Prostate gland (tissue), 2 donors: ENCODE results near the gene TLR2.

Experiments
- POLR2A ChIP-seq: fragments of 450-650 bp; IDR thresholded peaks from one replicate; pipeline ENCODE4 v1.6.1; 2016; ENCODE audit warnings: antibody characterized with exemption, mild to moderate bottlenecking
- POLR2AphosphoS5 ChIP-seq: sonication (generic); formaldehyde crosslinking; IDR thresholded peaks from one replicate; pipeline ENCODE4 v1.6.1; 2017; ENCODE audit warnings: antibody characterized with exemption
- TF ChIP-seq, protein P1 (sequence below), 4 experiments: fragments of 200-600 bp in 2 of 4; fragments of 450-650 bp in 2 of 4; sonication (generic) in 2 of 4; IDR thresholded peaks; 1 replicate in 3 of 4; 2 replicates in 1 of 4; pipeline ENCODE4 v1.5.1; 2016 to 2019; ENCODE audit warnings: antibody characterized with exemption in 4 of 4, mild to moderate bottlenecking in 2 of 4, moderate library complexity in 2 of 4

DNA sequence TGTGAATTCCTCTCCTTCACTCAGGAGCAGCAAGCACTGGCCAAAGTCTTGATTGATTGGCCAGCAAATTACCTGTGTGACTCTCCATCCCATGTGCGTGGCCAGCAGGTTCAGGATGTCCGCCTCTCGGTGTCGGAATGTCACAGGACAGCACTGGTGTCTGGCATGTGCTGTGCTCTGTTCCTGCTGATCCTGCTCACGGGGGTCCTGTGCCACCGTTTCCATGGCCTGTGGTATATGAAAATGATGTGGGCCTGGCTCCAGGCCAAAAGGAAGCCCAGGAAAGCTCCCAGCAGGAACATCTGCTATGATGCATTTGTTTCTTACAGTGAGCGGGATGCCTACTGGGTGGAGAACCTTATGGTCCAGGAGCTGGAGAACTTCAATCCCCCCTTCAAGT lies 20.4 kb downstream of the TLR2 start:
- TF ChIP-seq POLR2A (no peak), POLR2AphosphoS5 (no peak)
- TF ChIP-seq, protein P1, sequence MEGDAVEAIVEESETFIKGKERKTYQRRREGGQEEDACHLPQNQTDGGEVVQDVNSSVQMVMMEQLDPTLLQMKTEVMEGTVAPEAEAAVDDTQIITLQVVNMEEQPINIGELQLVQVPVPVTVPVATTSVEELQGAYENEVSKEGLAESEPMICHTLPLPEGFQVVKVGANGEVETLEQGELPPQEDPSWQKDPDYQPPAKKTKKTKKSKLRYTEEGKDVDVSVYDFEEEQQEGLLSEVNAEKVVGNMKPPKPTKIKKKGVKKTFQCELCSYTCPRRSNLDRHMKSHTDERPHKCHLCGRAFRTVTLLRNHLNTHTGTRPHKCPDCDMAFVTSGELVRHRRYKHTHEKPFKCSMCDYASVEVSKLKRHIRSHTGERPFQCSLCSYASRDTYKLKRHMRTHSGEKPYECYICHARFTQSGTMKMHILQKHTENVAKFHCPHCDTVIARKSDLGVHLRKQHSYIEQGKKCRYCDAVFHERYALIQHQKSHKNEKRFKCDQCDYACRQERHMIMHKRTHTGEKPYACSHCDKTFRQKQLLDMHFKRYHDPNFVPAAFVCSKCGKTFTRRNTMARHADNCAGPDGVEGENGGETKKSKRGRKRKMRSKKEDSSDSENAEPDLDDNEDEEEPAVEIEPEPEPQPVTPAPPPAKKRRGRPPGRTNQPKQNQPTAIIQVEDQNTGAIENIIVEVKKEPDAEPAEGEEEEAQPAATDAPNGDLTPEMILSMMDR (IDR thresholded peaks at IDR 0.05) = no peak
